HG02759 (cell line): ENCODE measurements around the gene PRR5.
"Not testable (repeated sequence)": the region's sequence is repeated elsewhere in the genome, so short reads cannot be mapped to it uniquely, and the experiment has no call there.

Experiments
- ATAC-seq: cut with Tn5 transposase; IDR thresholded peaks from one replicate; pipeline ENCODE4 v1.9.1; 2021; ENCODE audit warnings: mild to moderate bottlenecking, moderate library complexity; ENCODE audit not compliant: unreplicated experiment

Gene PRR5

GRCh38 chr22:44701824-44702478, at the start of gene PRR5:
TSS of gene PRR5 (plus strand) at chr22:44702204. CDS start at chr22:44702475, 271 bp downstream.
- peak; percentile 74 for ATAC-seq

GRCh38 chr22:44652866-44653265, 49.1 kb upstream of the PRR5 start:
- not testable (repeated sequence) for ATAC-seq

- no peak for ATAC-seq
Observed at GRCh38 chr22:44658311-44658953, 43.6 kb upstream of the PRR5 start.

GRCh38 chr22:44659140-44659539, 42.9 kb upstream of the PRR5 start:
- ATAC-seq = no peak

GRCh38 chr22:44660051-44660830, 41.8 kb upstream of the PRR5 start:
- no peak for ATAC-seq

GRCh38 chr22:44661070-44661469, 40.9 kb upstream of the PRR5 start:
- no peak for ATAC-seq

- no peak for ATAC-seq
Observed at GRCh38 chr22:44661659-44662569, 40.1 kb upstream of the PRR5 start.

- ATAC-seq = no peak
Observed at GRCh38 chr22:44663256-44663999, 38.6 kb upstream of the PRR5 start.

GRCh38 chr22:44664149-44664548, 37.9 kb upstream of the PRR5 start:
- peak; percentile 48 for ATAC-seq

- no peak for ATAC-seq
Observed at GRCh38 chr22:44665115-44665514, 36.9 kb upstream of the PRR5 start.

- ATAC-seq = no peak
Observed at GRCh38 chr22:44666207-44666585, 35.8 kb upstream of the PRR5 start.

- ATAC-seq = no peak
Observed at GRCh38 chr22:44667276-44667675, 34.7 kb upstream of the PRR5 start.

GRCh38 chr22:44667829-44668189, 34.2 kb upstream of the PRR5 start:
- no peak for ATAC-seq

- no peak for ATAC-seq
Observed at GRCh38 chr22:44668190-44668885, 33.7 kb upstream of the PRR5 start.

- no peak for ATAC-seq
Observed at GRCh38 chr22:44668886-44669521, 33.0 kb upstream of the PRR5 start.

GRCh38 chr22:44669561-44669976, 32.4 kb upstream of the PRR5 start:
- ATAC-seq = no peak

- no peak for ATAC-seq
Observed at GRCh38 chr22:44670220-44670988, 31.6 kb upstream of the PRR5 start.

GRCh38 chr22:44671742-44672141, 30.3 kb upstream of the PRR5 start:
- no peak for ATAC-seq
